WTC11 (cell line): Measurements from ENCODE around the gene DDIT4.

ENCODE experiments used
- CREB1 ChIP-seq: sonication (generic); formaldehyde crosslinking; IDR thresholded peaks from 2 replicates; pipeline ENCODE4 v1.8.0; 2023; ENCODE audit warnings: mild to moderate bottlenecking, missing genetic modification reagents
- CREM ChIP-seq: sonication (generic); formaldehyde crosslinking; IDR thresholded peaks from 2 replicates; pipeline ENCODE4 v1.8.1; 2022; ENCODE audit warnings: mild to moderate bottlenecking, missing genetic modification reagents, moderate library complexity
- FOXJ3 ChIP-seq: sonication (generic); formaldehyde crosslinking; IDR thresholded peaks from 2 replicates; pipeline ENCODE4 v1.9.0; 2021; ENCODE audit warnings: missing genetic modification reagents, mild to moderate bottlenecking, borderline replicate concordance
- NFYB ChIP-seq: sonication (generic); formaldehyde crosslinking; conservative IDR thresholded peaks from 2 replicates; pipeline ENCODE4 v1.8.0; 2022; ENCODE audit warnings: low read depth, missing genetic modification reagents
- RELA ChIP-seq: sonication (generic); formaldehyde crosslinking; IDR thresholded peaks from 2 replicates; pipeline ENCODE4 v1.8.1; 2022; ENCODE audit warnings: missing genetic modification reagents, mild to moderate bottlenecking, borderline replicate concordance
- TF ChIP-seq, protein P1 (sequence below): fragments of 200-600 bp; IDR thresholded peaks from 2 replicates; pipeline ENCODE4 v1.8.0; 2022; ENCODE audit warnings: antibody characterized with exemption
- TF ChIP-seq, protein P2 (sequence below): sonication (generic); formaldehyde crosslinking; IDR thresholded peaks from 2 replicates; pipeline ENCODE4 v1.8.1; 2023; ENCODE audit warnings: mild to moderate bottlenecking, missing genetic modification reagents
- TF ChIP-seq, protein P3 (sequence below): sonication (generic); formaldehyde crosslinking; IDR thresholded peaks from 2 replicates; pipeline ENCODE4 v1.8.0; 2022; ENCODE audit warnings: mild to moderate bottlenecking, missing genetic modification reagents
- TF ChIP-seq, protein P4 (sequence below): sonication (generic); formaldehyde crosslinking; IDR thresholded peaks from 2 replicates; pipeline ENCODE4 v1.8.1; 2023; ENCODE audit warnings: mild to moderate bottlenecking, missing genetic modification reagents, moderate library complexity
- TF ChIP-seq, protein P5 (sequence below): sonication (generic); formaldehyde crosslinking; IDR thresholded peaks from 2 replicates; pipeline ENCODE4 v1.8.1; 2023; ENCODE audit warnings: mild to moderate bottlenecking, missing genetic modification reagents, moderate library complexity

DNA sequence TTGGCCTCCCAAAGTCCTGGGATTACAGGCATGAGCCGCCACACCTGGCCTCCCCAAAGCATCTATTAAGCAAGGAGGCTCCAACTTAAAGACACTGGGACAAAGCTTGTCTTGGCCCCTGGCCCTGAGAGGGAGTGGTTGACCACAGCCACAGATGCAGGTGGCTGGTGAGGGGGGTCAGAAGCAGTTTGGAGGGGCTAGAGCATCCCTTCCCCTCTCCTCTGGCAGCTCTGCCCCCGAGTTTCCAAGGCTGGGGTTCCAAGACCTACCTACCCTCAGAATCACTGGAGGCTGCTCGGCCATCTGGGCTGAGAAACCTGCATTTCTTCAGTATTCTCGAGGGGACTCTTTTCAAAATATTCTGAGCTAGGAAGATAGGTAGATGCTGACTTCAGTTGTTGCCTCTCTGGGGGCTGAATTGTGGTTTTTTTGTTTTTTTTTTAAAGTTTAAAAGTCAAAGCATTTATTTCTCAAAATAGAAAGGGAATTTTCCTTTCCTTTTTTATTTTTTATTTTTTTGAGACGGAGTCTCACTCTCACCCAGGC lies 32.6 kb downstream of the DDIT4 start:
- TF ChIP-seq, protein P1, sequence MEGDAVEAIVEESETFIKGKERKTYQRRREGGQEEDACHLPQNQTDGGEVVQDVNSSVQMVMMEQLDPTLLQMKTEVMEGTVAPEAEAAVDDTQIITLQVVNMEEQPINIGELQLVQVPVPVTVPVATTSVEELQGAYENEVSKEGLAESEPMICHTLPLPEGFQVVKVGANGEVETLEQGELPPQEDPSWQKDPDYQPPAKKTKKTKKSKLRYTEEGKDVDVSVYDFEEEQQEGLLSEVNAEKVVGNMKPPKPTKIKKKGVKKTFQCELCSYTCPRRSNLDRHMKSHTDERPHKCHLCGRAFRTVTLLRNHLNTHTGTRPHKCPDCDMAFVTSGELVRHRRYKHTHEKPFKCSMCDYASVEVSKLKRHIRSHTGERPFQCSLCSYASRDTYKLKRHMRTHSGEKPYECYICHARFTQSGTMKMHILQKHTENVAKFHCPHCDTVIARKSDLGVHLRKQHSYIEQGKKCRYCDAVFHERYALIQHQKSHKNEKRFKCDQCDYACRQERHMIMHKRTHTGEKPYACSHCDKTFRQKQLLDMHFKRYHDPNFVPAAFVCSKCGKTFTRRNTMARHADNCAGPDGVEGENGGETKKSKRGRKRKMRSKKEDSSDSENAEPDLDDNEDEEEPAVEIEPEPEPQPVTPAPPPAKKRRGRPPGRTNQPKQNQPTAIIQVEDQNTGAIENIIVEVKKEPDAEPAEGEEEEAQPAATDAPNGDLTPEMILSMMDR = no peak
- TF ChIP-seq, protein P2, sequence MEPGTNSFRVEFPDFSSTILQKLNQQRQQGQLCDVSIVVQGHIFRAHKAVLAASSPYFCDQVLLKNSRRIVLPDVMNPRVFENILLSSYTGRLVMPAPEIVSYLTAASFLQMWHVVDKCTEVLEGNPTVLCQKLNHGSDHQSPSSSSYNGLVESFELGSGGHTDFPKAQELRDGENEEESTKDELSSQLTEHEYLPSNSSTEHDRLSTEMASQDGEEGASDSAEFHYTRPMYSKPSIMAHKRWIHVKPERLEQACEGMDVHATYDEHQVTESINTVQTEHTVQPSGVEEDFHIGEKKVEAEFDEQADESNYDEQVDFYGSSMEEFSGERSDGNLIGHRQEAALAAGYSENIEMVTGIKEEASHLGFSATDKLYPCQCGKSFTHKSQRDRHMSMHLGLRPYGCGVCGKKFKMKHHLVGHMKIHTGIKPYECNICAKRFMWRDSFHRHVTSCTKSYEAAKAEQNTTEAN (CRISPR knock-in tag) = no peak
- TF ChIP-seq, protein P3, sequence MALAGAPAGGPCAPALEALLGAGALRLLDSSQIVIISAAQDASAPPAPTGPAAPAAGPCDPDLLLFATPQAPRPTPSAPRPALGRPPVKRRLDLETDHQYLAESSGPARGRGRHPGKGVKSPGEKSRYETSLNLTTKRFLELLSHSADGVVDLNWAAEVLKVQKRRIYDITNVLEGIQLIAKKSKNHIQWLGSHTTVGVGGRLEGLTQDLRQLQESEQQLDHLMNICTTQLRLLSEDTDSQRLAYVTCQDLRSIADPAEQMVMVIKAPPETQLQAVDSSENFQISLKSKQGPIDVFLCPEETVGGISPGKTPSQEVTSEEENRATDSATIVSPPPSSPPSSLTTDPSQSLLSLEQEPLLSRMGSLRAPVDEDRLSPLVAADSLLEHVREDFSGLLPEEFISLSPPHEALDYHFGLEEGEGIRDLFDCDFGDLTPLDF (CRISPR knock-in tag) = no peak
- TF ChIP-seq RELA (CRISPR knock-in tag) = no peak
- no peak for TF ChIP-seq FOXJ3 (CRISPR knock-in tag)
- no peak for TF ChIP-seq CREM (CRISPR knock-in tag)
- no peak for TF ChIP-seq NFYB (CRISPR knock-in tag)
- TF ChIP-seq CREB1 = no peak
- TF ChIP-seq, protein P4, sequence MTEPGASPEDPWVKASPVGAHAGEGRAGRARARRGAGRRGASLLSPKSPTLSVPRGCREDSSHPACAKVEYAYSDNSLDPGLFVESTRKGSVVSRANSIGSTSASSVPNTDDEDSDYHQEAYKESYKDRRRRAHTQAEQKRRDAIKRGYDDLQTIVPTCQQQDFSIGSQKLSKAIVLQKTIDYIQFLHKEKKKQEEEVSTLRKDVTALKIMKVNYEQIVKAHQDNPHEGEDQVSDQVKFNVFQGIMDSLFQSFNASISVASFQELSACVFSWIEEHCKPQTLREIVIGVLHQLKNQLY (CRISPR knock-in tag) = no peak
- TF ChIP-seq, protein P5, sequence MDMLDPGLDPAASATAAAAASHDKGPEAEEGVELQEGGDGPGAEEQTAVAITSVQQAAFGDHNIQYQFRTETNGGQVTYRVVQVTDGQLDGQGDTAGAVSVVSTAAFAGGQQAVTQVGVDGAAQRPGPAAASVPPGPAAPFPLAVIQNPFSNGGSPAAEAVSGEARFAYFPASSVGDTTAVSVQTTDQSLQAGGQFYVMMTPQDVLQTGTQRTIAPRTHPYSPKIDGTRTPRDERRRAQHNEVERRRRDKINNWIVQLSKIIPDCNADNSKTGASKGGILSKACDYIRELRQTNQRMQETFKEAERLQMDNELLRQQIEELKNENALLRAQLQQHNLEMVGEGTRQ = no peak
